Measurements from ENCODE around the gene FRMPD2.

Gene FRMPD2

DNA sequence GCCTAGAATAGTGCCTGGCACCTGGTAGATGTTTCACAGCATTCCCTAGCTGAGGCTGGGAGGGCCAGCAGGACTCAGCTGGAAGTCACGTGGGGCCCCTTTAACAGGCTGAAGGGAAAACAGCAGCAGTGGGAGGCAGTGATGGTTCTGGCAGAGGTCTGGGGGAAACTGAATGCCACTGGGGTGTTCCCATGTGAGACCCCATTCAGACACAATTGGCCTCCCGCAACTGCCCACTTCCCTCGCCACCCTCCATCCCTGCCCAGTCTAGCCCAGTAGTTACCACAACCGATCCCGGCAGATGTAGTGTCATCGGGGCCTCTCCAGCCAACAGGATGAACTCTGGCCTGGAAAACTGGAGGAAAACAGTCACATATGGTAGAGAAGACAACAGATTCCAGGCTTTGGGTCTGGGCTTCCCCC, 38.3 kb downstream of the FRMPD2 start:
- in situ Hi-C loops (cut with MboI; ENCODE audit: low sequenced_read_pairs, unreplicated experiment), result no loop called here
- TF ChIP-seq CTCF (IDR thresholded peaks at IDR 0.05; ENCODE audit: borderline replicate concordance, control extremely low read depth, extremely low read depth, insufficient read depth, missing control alignments), result no peak
- DNase-seq (ENCODE audit: low spot score), result no peak

DNA sequence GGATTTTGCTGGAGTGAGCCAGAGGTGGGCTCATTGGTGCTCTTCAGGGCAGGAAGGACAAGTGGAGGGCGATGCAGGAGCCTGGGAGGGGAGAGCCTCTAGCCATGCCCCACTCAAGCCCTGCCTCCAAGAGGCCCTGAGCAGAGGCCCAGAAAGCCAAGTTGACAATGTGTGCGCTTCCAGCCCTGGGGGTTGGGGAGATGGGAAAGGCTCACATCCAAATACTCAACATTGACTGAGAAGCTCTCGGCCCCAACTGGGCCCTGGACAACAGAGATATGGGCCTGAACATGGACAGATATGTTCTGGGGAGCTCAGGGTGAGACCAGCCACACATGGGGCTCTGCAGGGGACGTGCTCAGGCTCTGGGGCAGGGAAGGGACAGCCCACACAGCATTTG, 39.0 kb downstream of the FRMPD2 start:
- DNase-seq (ENCODE audit: low spot score), result no peak
- no peak for TF ChIP-seq CTCF (IDR thresholded peaks at IDR 0.05; ENCODE audit: borderline replicate concordance, control extremely low read depth, extremely low read depth, insufficient read depth, missing control alignments)
- in situ Hi-C loops (cut with MboI; ENCODE audit: low sequenced_read_pairs, unreplicated experiment), result no loop called here

- in situ Hi-C loops (cut with MboI; ENCODE audit: low sequenced_read_pairs, unreplicated experiment), result no loop called here
- DNase-seq (ENCODE audit: low spot score), result no peak
- no peak for TF ChIP-seq CTCF (IDR thresholded peaks at IDR 0.05; ENCODE audit: borderline replicate concordance, control extremely low read depth, extremely low read depth, insufficient read depth, missing control alignments)
These were observed 39.7 kb downstream of the FRMPD2 start for GRCh38 chr10:48234787-48235186.

GRCh38 chr10:48234295-48234694, 40.2 kb downstream of the FRMPD2 start:
- in situ Hi-C loops (cut with MboI; ENCODE audit: low sequenced_read_pairs, unreplicated experiment), result no loop called here
- DNase-seq (ENCODE audit: low spot score), result no peak
- no peak for TF ChIP-seq CTCF (IDR thresholded peaks at IDR 0.05; ENCODE audit: borderline replicate concordance, control extremely low read depth, extremely low read depth, insufficient read depth, missing control alignments)

DNA sequence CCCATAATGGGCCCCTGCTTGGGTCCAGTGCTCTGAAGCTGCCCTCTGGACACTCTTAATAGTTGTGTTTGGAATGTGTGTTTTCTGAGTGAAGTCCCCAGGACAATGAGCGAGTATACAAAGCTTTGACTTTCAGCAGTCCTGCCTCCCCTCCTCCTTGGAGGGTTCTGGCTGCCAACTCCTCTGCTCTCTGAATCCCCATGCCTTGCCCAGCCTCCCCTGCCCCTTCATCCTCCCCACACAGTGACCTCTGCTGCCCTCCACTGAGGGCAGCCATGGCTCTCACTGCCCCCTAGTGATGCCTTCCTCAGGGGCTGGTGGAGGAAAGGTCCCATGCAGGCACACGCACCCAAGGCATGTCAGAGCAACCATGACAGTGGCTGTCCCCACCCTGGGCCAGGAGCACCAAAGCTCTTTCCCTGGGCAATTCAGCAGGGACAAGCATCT, 40.9 kb downstream of the FRMPD2 start:
- in situ Hi-C loops (cut with MboI; ENCODE audit: low sequenced_read_pairs, unreplicated experiment), result no loop called here
- TF ChIP-seq CTCF (IDR thresholded peaks at IDR 0.05; ENCODE audit: borderline replicate concordance, control extremely low read depth, extremely low read depth, insufficient read depth, missing control alignments), result no peak
- no peak for DNase-seq (ENCODE audit: low spot score)

DNA sequence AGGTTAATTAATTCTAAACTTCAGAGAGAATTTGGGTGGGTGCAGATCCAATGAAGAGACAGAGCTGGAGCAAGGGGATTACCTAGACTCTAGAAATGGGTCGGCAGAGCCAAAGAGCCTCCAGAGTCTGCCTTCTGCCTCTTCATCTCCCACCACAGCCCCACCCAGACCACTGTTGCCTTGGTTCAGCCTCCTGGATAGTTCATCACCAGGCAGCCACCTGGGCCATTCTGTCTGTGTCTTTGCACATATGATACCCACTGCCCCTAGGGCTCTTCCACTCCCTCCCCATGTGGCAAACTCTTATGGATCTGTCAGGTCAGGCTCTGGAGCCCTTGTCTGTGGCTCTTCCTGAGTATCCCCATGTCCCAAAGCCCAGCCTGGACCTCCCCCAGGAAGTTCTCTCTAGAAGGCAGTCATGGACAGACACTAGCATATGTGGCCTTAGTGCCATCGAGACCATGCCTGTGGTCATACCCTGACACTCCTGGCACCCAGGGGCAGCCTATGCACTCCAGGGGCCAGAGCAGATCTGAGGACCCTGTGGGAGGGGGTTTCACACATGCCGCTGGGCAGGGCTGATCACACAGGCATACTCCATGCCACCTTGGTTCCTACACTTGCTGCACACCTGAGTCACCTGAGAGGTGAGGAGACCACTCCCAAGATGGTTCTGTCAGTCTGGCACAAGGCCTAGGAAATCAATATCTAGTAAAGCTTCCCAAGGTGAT, 41.6 kb downstream of the FRMPD2 start:
- DNase-seq (ENCODE audit: low spot score), result no peak
- in situ Hi-C loops (cut with MboI; ENCODE audit: low sequenced_read_pairs, unreplicated experiment), result no loop called here
- no peak for TF ChIP-seq CTCF (IDR thresholded peaks at IDR 0.05; ENCODE audit: borderline replicate concordance, control extremely low read depth, extremely low read depth, insufficient read depth, missing control alignments)

All from GM13976 (cell line).